Keratinocyte (primary cell): ENCODE measurements around the gene ANKRD24. TPM values are rescaled to one million over a fixed set of nuclear protein-coding genes. Genes with fewer than 3 reads are reported as not detected.

ENCODE experiments used
- DNase-seq: peaks from one replicate; pipeline ENCODE4 v3.0.0-alpha.2; 2011; ENCODE audit warnings: low read depth, missing footprints, low spot score
- FAIRE-seq: peaks from 2 replicates; lab custom pipeline; 2011; peaks lifted over from hg19 to GRCh38; lab: Jason Lieb, UNC
- H2AFZ ChIP-seq: 2 replicates; pipeline ENCODE4 v1.6.0; 2012; ENCODE audit warnings: low read length, control low read depth, inconsistent platforms; ENCODE audit not compliant: control insufficient read depth
- H3K27ac ChIP-seq: 2 replicates; pipeline ENCODE4 v1.5.1; 2011; ENCODE audit warnings: low read length; ENCODE audit not compliant: control insufficient read depth, insufficient read depth
- H3K27me3 ChIP-seq: 3 replicates; pipeline ENCODE4 v1.6.0; 2011; ENCODE audit warnings: low read length; ENCODE audit not compliant: control insufficient read depth, insufficient read depth; ENCODE audit errors: extremely low read depth
- H3K36me3 ChIP-seq, 2 experiments: 2 replicates in 1 of 2; 3 replicates in 1 of 2; pipeline ENCODE4 v1.5.1; 2011; ENCODE audit warnings: low read length in 2 of 2, mild to moderate bottlenecking in 1 of 2; ENCODE audit not compliant: control insufficient read depth in 2 of 2, insufficient read depth in 2 of 2; ENCODE audit errors: extremely low read depth in 1 of 2
- H3K4me1 ChIP-seq: 3 replicates; pipeline ENCODE4 v1.5.1; 2011; ENCODE audit warnings: low read length; ENCODE audit not compliant: control insufficient read depth, insufficient read depth; ENCODE audit errors: extremely low read depth
- H3K4me2 ChIP-seq: 3 replicates; pipeline ENCODE4 v1.6.0; 2011; ENCODE audit warnings: low read depth, low read length; ENCODE audit not compliant: control insufficient read depth, insufficient read depth; ENCODE audit errors: extremely low read depth
- H3K4me3 ChIP-seq, 3 experiments: fragments of 200-600 bp in 1 of 3; sonication (generic) in 1 of 3; 2 replicates in 2 of 3; 3 replicates in 1 of 3; pipeline ENCODE4 v1.5.1; 2011 to 2016; ENCODE audit warnings: low read length in 3 of 3, mild to moderate bottlenecking in 3 of 3, control low read depth in 2 of 3, inconsistent platforms in 1 of 3, low read depth in 1 of 3, mixed read lengths in 1 of 3, mixed run types in 1 of 3, moderate library complexity in 1 of 3; ENCODE audit not compliant: control insufficient read depth in 2 of 3, insufficient read depth in 2 of 3; ENCODE audit errors: extremely low read depth in 1 of 3
- H3K79me2 ChIP-seq: 2 replicates; pipeline ENCODE4 v1.6.0; 2012; ENCODE audit warnings: low read length; ENCODE audit not compliant: control insufficient read depth, insufficient read depth
- H3K9ac ChIP-seq: 3 replicates; pipeline ENCODE4 v1.6.0; 2011; ENCODE audit warnings: low read length; ENCODE audit not compliant: control insufficient read depth, insufficient read depth; ENCODE audit errors: extremely low read depth
- H3K9me1 ChIP-seq: 3 replicates; pipeline ENCODE4 v1.6.0; 2011; ENCODE audit warnings: low read length; ENCODE audit not compliant: control insufficient read depth, insufficient read depth; ENCODE audit errors: extremely low read depth
- H3K9me3 ChIP-seq: 2 replicates; pipeline ENCODE4 v1.5.1; 2012; ENCODE audit warnings: low read depth, low read length; ENCODE audit not compliant: control insufficient read depth
- H4K20me1 ChIP-seq: 3 replicates; pipeline ENCODE4 v1.6.0; 2011; ENCODE audit warnings: low read length; ENCODE audit not compliant: control insufficient read depth, insufficient read depth; ENCODE audit errors: extremely low read depth
- CTCF ChIP-seq, 3 experiments: IDR thresholded peaks in 1 of 3; conservative IDR thresholded peaks in 1 of 3; optimal IDR thresholded peaks in 1 of 3; 2 replicates in 2 of 3; 3 replicates in 1 of 3; pipeline versions ENCODE3 to v1.5.1; 2011; ENCODE audit warnings: low read length in 3 of 3, mild to moderate bottlenecking in 3 of 3, moderate library complexity in 2 of 3, control low read depth in 1 of 3, inconsistent platforms in 1 of 3; ENCODE audit not compliant: insufficient read depth in 2 of 3; ENCODE audit errors: extremely low read depth in 1 of 3
- EZH2 ChIP-seq: IDR thresholded peaks from one replicate; pipeline ENCODE4 v1.6.1; 2012; ENCODE audit warnings: inconsistent platforms, mild to moderate bottlenecking, low read length, moderate library complexity
- dilution Hi-C: fragments of 300-500 bp; cut with MboI; formaldehyde crosslinking; loops from one replicate; pipeline ENCODE4 v1.7.0; 2020; ENCODE audit warnings: low sequenced_read_pairs; ENCODE audit not compliant: extremely low pct_ligation_motif_present
- polyA plus RNA-seq, 5 experiments: library from polyadenylated mRNA; depleted of rRNA in 3 of 5; stranded (reverse) in 3 of 5; stranded (forward) in 1 of 5; unstranded in 1 of 5; fragments of >200 nt; gene quantifications; 1 replicate in 1 of 5; 2 replicates in 3 of 5; 3 replicates in 1 of 5; pipeline versions ENCODE4 v1.2.1 to v1.2.3, GENCODE V29; 2011 to 2012; ENCODE audit warnings: missing spikeins in 2 of 5, low read depth in 1 of 5, low replicate concordance in 1 of 5

ANKRD24 gene
- polyA plus RNA-seq, 1 donor (not counting 4 experiments of a cell fraction or from before 2014, with no cell fraction given) = 0.07 TPM

- no peak overlapping the region for H3K4me2 ChIP-seq
- H3K79me2 ChIP-seq = no peaks in the 10 kb centered on the region
- TF ChIP-seq CTCF (optimal IDR thresholded peaks at IDR 0.05 in 1 of 3, IDR thresholded peaks at IDR 0.05 in 1 of 3, conservative IDR thresholded peaks at IDR 0.05 in 1 of 3; ENCODE audit: extremely low read depth in 1 of 3, insufficient read depth in 2 of 3, low read length in 3 of 3) (no peak), EZH2 (no peak)
- H3K9ac ChIP-seq = no peak overlapping the region
- FAIRE-seq (no peak), DNase-seq (no peak)
- H3K9me1 ChIP-seq = no peaks in the 10 kb centered on the region
- H3K27ac ChIP-seq = no peak overlapping the region
- dilution Hi-C loops = no loop called here
- H4K20me1 ChIP-seq = peaks cover 3% of the 10 kb centered on the region
- H3K27me3 ChIP-seq = no peaks in the 10 kb centered on the region
- H3K9me3 ChIP-seq = no peaks in the 10 kb centered on the region
- peaks cover 15% of the 10 kb centered on the region in 2 experiments for H3K36me3 ChIP-seq
- H2AFZ ChIP-seq = no peak overlapping the region
- H3K4me1 ChIP-seq = no peaks in the 10 kb centered on the region
- H3K4me3 ChIP-seq = no peak overlapping the region
Observed at GRCh38 chr19:4266253-4267000, 83.9 kb downstream of the ANKRD24 start.

GRCh38 chr19:4267101-4267900, 84.8 kb downstream of the ANKRD24 start:
- Histone ChIP-seq H3K27me3 (no peaks in the 10 kb centered on the region), H3K36me3 (peaks cover 14 to 15% of the 10 kb centered on the region in 2 experiments), H3K4me3 (no peak overlapping the region), H2AFZ (no peak overlapping the region), H3K27ac (no peak overlapping the region), H4K20me1 (peaks cover 3% of the 10 kb centered on the region), H3K4me2 (no peak overlapping the region), H3K9me3 (peaks cover 1% of the 10 kb centered on the region), H3K9me1 (no peaks in the 10 kb centered on the region), H3K79me2 (no peaks in the 10 kb centered on the region), H3K4me1 (no peaks in the 10 kb centered on the region), H3K9ac (no peak overlapping the region)
- FAIRE-seq = no peak
- no peak for TF ChIP-seq EZH2
- TF ChIP-seq CTCF (optimal IDR thresholded peaks at IDR 0.05 in 1 of 3, IDR thresholded peaks at IDR 0.05 in 1 of 3, conservative IDR thresholded peaks at IDR 0.05 in 1 of 3; ENCODE audit: extremely low read depth in 1 of 3, insufficient read depth in 2 of 3, low read length in 3 of 3) = peak; percentile 66 to 85 (median 83)
- DNase-seq = no peak
- dilution Hi-C loops = no loop called here
